GM10266 (cell line): ENCODE results near the gene C9orf85.

ENCODE experiments used
- DNase-seq: peaks from one replicate; pipeline ENCODE4 v3.0.0; 2012; ENCODE audit errors: extremely low spot score
- CTCF ChIP-seq: IDR thresholded peaks from 2 replicates; pipeline ENCODE4 v1.5.1; 2012; ENCODE audit warnings: mild to moderate bottlenecking, low read depth; ENCODE audit not compliant: control insufficient read depth, insufficient read depth; ENCODE audit errors: missing control alignments

Gene C9orf85

GRCh38 chr9:71911061-71911907 lies at the start of gene C9orf85, which contains the start of gene ABHD17B:
TSS of gene C9orf85 (plus strand) at chr9:71911639. CDS start at chr9:71911735, 96 bp downstream.
TSS of gene ABHD17B (minus strand) at chr9:71911193. CDS start at chr9:71875080, 36,113 bp downstream.
- TF ChIP-seq CTCF: no peak

GRCh38 chr9:71863631-71864030 lies 47.8 kb upstream of the C9orf85 start:
- TF ChIP-seq CTCF: no peak
- DNase-seq: no peak

More at GRCh38 chr9:71911061-71911907, at the start of gene C9orf85, which contains the start of gene ABHD17B:
- DNase-seq: peak; percentile 97

- TF ChIP-seq CTCF: no peak
- no peak for DNase-seq
Observed at GRCh38 chr9:71875345-71875744, 36.1 kb upstream of the C9orf85 start.

GRCh38 chr9:71876106-71876505 lies 35.3 kb upstream of the C9orf85 start:
- no peak for TF ChIP-seq CTCF
- DNase-seq: no peak

GRCh38 chr9:71876829-71877228 lies 34.6 kb upstream of the C9orf85 start:
- DNase-seq: no peak
- no peak for TF ChIP-seq CTCF

- DNase-seq: no peak
Observed at GRCh38 chr9:71878327-71879274, 32.8 kb upstream of the C9orf85 start.

More at GRCh38 chr9:71878327-71879274, 32.8 kb upstream of the C9orf85 start:
- TF ChIP-seq CTCF: no peak
